Osteocyte (in vitro differentiated cells): ENCODE measurements around the gene RHBDD2. TPM values are rescaled to one million over a fixed set of nuclear protein-coding genes. Genes with fewer than 3 reads are reported as not detected.

Experiments used
- DNase-seq: peaks from one replicate; pipeline ENCODE4 v3.0.0; 2021; ENCODE audit warnings: mixed read lengths; ENCODE audit not compliant: unreplicated experiment; ENCODE audit errors: extremely low spot score
- H3K27ac Mint-ChIP-seq: one replicate; pipeline ENCODE4 v1.8.0; 2021; ENCODE audit warnings: mild to moderate bottlenecking, mixed read lengths; ENCODE audit not compliant: unreplicated experiment
- H3K27me3 Mint-ChIP-seq: one replicate; pipeline ENCODE4 v1.8.0; 2021; ENCODE audit warnings: mixed read lengths; ENCODE audit not compliant: unreplicated experiment
- H3K36me3 Mint-ChIP-seq: one replicate; pipeline ENCODE4 v1.8.0; 2021; ENCODE audit warnings: mixed read lengths; ENCODE audit not compliant: unreplicated experiment
- H3K4me1 Mint-ChIP-seq: one replicate; pipeline ENCODE4 v1.8.0; 2021; ENCODE audit warnings: mixed read lengths; ENCODE audit not compliant: unreplicated experiment
- H3K4me3 Mint-ChIP-seq: one replicate; pipeline ENCODE4 v1.8.0; 2021; ENCODE audit warnings: mild to moderate bottlenecking, moderate library complexity, mixed read lengths; ENCODE audit not compliant: unreplicated experiment
- H3K9me3 Mint-ChIP-seq: one replicate; pipeline ENCODE4 v1.8.0; 2021; ENCODE audit warnings: mixed read lengths; ENCODE audit not compliant: unreplicated experiment
- CTCF ChIP-seq: fragments of 200-600 bp; sonication (generic); IDR thresholded peaks from 2 replicates; pipeline ENCODE4 v1.5.0; 2021; ENCODE audit warnings: antibody characterized with exemption, mild to moderate bottlenecking, moderate library complexity
- total RNA-seq: library from RNA; stranded (reverse); gene quantifications from 2 replicates; pipeline ENCODE4 v1.2.1, GENCODE V29; 2021

Gene RHBDD2
- total RNA-seq, 1 donor from 2014 or later = 44.8 TPM

- TF ChIP-seq CTCF = no peak
- Mint-ChIP-seq H3K4me3 (no peak overlapping the region), H3K27ac (no peak overlapping the region), H3K36me3 (no peaks in the 10 kb centered on the region), H3K27me3 (peaks cover 11% of the 10 kb centered on the region), H3K9me3 (no peaks in the 10 kb centered on the region), H3K4me1 (peaks cover 5% of the 10 kb centered on the region)
- DNase-seq = no peak
Observed at GRCh38 chr7:75867390-75867717, 11.5 kb upstream of the RHBDD2 start.

- Mint-ChIP-seq H3K27me3 (peaks cover 11% of the 10 kb centered on the region), H3K4me3 (no peak overlapping the region)
- DNase-seq = no peak
Observed at GRCh38 chr7:75868153-75868552, 10.7 kb upstream of the RHBDD2 start.

GRCh38 chr7:75869776-75870379 lies 9.0 kb upstream of the RHBDD2 start:
- TF ChIP-seq CTCF = no peak
- H3K4me1 Mint-ChIP-seq = peaks cover 5% of the 10 kb centered on the region
- no peak for DNase-seq
- H3K36me3 Mint-ChIP-seq = no peaks in the 10 kb centered on the region
- no peak overlapping the region for H3K4me3 Mint-ChIP-seq
- H3K9me3 Mint-ChIP-seq = no peaks in the 10 kb centered on the region
- H3K27me3 Mint-ChIP-seq = peaks cover 4% of the 10 kb centered on the region
- no peak overlapping the region for H3K27ac Mint-ChIP-seq

More at GRCh38 chr7:75868153-75868552, 10.7 kb upstream of the RHBDD2 start:
- no peak for TF ChIP-seq CTCF
- Mint-ChIP-seq H3K36me3 (no peaks in the 10 kb centered on the region), H3K9me3 (no peaks in the 10 kb centered on the region), H3K27ac (no peak overlapping the region), H3K4me1 (peaks cover 5% of the 10 kb centered on the region)

GRCh38 chr7:75870557-75871161 lies 8.2 kb upstream of the RHBDD2 start:
- no peak for DNase-seq
- H3K4me3 Mint-ChIP-seq = no peak overlapping the region
- H3K4me1 Mint-ChIP-seq = peaks cover 5% of the 10 kb centered on the region

More at GRCh38 chr7:75870557-75871161, 8.2 kb upstream of the RHBDD2 start:
- no peak for TF ChIP-seq CTCF
- Mint-ChIP-seq H3K27ac (no peak overlapping the region), H3K36me3 (no peaks in the 10 kb centered on the region), H3K9me3 (no peaks in the 10 kb centered on the region), H3K27me3 (peaks cover 4% of the 10 kb centered on the region)
